ENCODE results near the gene KCNE2.
"Not testable (repeated sequence)": the region's sequence is repeated elsewhere in the genome, so short reads cannot be mapped to it uniquely, and the experiment has no call there.

KCNE2 gene

GRCh38 chr21:34407294-34407693 lies 43.5 kb downstream of the KCNE2 start:
- not testable (repeated sequence) for DNase-seq (ENCODE audit: low read depth in 2 of 2)

GRCh38 chr21:34417448-34418077 lies 53.8 kb downstream of the KCNE2 start:
- DNase-seq (ENCODE audit: low read depth in 2 of 2), result not testable (repeated sequence)
